Pulmonary artery endothelial cell (primary cell): Measurements from ENCODE around the gene PLD4. TPM values are rescaled to one million over a fixed set of nuclear protein-coding genes. Genes with fewer than 3 reads are reported as not detected.
"Not testable (repeated sequence)": the region's sequence is repeated elsewhere in the genome, so short reads cannot be mapped to it uniquely, and the experiment has no call there.

Source experiments
- DNase-seq: peaks from one replicate; pipeline ENCODE4 v3.0.0-alpha.2; 2011; ENCODE audit warnings: low read depth, low spot score
- total RNA-seq: library from RNA; depleted of rRNA; stranded (reverse); fragments of >200 nt; gene quantifications from 2 replicates; pipeline ENCODE4 v1.2.3, GENCODE V29; 2014

Gene PLD4
- total RNA-seq, 1 donor from 2014 or later: under 0.01 TPM

DNA sequence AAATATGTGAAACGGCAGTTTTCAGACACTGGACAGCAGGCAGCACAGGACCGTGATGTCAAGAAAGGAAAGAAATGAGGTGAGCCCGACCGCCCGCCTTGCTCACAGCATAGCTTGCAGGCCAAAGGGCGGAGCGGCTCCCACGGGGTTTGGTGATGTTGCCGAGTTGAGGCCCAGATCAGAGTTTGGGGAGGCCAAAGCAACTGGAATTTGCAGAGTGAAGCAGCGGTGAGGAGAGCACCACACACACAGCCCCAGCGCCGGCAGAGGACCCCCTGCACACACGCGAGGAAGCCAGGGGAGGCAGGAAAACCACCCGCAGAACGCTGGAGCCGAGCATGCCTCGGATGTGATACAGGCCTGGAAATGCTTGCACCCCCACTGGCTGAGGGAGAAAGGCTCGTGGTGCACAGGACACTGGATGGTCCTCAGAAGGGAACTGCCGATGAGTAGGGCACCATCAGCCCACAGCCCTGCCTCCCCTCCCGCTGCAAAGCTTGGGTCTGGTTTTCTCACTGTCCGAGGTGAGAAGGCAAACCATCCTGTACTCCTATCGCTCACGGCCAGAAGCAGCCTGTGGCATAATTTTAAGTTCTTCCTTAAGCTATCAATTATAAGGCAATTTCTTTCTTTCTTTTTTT, 25.7 kb upstream of the PLD4 start:
- DNase-seq: no peak

DNA sequence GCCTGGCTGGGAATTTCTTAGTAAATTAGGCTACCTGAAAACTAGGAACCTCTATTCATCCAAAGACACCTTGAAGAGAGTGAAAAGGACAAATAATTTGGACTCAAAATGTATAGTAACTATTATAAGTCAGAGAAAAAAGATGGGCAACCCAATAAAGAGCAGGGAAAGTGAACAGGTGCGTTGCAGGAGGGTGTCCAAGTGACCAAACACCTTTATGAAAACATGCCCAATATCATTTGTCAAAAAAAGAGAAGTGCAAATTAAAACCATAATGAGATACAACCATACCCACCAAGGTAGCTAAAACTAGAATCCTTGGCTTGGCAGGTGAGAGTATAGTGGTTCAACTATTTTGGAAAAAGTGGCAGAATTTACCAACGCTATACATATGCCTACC, 24.9 kb upstream of the PLD4 start:
- DNase-seq: no peak

DNA sequence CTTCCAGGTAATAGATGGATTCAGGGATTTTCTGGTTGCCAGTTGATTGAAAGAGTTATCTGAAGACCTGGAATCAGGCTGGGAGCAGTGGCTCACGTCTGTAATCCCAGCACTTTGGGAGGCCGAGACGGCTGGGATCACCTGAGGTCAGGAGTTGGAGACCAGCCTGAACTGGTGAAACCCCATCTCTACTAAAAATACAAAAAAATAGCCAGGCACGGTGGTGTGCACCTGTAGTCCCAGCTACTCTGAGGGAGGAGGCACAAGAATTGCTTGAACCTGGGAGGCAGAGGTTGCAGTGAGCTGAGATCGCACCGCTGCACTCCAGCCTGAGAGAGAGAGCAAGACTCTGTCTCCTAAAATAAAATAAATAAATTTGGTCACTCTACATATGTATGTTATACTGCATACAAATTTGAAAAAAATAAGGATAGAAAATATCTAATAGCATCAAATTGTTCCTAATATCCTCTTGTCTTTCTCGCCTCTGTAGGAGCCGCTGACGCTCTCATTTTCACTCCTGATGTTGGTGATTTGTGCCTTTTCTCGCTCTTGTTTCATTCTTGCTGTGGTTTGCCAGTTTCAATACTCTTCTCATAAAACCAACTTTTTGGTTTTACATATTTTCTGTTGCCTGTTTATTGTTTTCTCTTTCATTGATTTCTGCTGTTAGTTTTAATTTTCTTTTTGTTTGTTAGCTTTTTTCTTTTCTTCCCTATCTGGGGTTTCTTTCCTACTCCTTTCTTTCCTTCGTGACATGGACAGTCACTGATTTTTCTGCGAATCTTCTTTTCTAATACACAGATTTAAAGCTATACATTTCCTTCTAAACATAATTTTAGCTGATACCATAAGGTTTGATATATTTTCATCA, 23.8 kb upstream of the PLD4 start:
- DNase-seq: no peak

DNA sequence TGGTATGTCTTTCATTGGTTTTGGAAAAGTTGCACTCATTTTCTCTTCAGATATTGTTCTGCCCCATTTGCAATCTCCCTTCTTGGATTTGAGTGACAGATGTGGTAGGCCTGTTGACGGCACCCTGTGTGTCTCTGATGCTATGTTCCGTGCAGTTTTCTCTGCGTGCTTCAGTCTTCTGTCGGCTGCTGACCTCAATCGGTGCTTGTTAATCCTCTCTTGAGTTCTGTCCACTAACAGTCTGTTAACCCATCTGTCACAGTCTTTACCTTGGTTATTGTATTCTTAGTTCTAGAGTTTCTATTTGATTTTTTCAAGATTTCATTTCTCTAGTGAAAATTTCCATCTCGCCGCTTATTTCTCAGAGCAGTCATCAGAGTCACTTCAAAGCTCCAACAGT, 20.7 kb upstream of the PLD4 start:
- DNase-seq: no peak

DNA sequence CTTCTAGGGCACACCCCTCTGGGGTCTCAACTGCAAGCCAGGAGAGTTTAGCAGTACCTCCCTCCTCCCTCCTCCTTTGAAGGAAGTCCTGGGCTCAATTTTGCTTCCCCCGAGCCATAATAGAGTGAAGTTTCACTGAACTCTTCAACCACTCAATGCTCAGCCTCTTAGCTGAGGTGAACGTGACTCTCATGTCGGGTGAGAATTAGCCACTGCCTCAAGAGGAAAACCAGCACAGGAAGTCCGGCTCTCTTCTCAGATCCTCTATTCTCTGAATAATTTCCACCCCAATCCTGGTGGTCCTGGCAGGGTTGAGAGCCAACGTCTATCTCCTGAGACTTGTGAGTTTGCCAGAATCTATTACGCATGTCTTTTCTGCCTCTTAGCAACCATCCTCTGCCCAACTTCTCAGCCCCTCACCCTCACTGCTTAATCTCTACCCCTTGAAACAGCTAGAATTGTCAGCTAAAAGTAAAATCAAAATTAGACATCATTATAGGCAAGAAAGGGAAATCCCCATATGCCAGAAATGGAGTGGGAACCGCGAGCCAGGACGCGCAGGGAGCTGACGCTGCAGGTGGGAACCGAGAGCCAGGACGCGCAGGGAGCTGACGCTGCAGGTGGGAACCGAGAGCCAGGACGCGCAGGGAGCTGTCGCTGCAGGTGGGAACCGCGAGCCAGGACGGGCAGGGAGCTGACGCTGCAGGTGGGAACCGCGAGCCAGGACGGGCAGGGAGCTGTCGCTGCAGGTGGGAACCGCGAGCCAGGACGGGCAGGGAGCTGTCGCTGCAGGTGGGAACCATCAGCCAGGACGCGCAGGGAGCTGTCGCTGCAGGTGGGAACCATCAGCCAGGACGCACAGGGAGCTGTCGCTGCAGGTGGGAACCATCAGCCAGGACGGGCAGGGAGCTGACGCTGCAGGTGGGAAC, 19.8 kb upstream of the PLD4 start:
- not testable (repeated sequence) for DNase-seq

DNA sequence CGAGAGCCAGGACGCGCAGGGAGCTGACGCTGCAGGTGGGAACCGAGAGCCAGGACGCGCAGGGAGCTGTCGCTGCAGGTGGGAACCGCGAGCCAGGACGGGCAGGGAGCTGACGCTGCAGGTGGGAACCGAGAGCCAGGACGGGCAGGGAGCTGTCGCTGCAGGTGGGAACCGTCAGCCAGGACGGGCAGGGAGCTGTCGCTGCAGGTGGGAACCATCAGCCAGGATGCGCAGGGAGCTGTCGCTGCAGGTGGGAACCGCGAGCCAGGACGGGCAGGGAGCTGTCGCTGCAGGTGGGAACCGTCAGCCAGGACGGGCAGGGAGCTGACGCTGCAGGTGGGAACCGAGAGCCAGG, 19.1 kb upstream of the PLD4 start:
- not testable (repeated sequence) for DNase-seq

DNA sequence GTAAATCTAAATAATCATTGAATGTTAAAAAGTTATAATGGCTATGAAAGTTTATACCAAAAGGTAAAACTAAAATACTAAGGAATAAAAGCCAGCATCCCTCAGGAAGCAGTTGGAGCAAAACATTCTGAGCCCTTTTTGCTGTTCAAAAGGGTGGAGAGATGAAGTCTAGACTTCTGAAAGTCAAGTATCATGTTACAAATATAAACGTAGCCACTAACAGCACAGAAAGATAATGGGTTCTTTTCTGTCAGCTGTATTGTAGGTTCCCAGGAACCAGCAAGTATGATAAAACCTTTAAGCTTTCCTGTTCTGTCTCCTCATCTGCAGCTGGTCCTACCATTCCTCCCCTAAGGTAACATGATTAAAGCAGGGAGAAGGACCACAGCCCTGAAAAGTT, 16.4 kb upstream of the PLD4 start:
- DNase-seq: no peak

DNA sequence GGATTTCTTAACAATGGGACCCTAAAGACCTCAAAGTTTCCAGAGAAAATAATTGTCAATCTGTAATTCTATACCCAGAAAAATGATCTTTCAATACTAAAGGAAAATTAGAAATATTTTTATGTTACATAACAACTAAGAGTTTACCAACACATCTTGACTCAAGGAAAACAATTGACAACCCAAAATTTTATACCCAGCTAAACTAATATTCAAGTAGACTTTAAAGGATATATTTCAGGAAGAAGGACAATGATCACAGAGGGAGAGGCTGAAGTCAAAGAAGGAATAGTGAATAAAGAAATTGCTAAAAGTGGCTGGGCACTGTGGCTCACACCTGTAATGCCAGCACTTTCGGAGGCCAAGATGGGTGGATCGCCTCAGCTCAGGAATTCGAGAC, 12.6 kb upstream of the PLD4 start:
- no peak for DNase-seq

DNA sequence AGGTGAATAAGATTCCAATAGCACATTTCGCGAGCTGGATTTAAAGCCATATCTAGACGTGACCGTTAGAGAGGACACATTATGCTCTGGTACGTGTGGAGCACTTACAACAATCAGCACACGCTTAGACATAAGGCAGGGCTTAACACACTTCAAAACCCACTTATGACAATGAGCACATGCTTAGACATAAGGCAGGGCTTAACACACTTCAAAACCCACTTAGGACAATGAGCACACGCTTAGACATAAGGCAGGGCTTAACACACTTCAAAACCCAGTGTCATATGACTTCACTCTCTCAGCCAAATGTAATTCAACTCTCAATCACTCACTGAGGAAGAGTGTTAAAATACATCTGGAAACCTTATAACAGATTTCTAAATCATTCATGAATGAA, 11.2 kb upstream of the PLD4 start:
- DNase-seq: no peak

DNA sequence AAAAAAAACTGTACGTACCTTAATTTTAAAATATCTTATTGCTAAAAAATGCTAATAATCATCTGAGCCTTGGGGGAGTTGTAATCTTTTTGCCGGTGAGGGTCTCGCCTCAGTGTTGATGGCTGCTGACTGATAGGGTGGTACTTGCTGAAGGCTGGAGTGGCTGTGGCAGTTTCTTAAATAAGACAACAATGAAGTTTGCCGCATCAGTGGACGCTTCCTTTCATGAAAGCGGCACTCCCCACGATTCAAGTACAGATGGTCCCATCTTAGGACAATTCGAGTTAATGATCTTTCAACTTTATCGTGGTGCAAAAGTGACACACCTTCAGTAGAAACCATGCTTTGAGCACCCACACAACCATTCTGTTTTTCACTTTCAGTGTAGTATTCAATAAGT, 7.6 kb upstream of the PLD4 start:
- DNase-seq: no peak

DNA sequence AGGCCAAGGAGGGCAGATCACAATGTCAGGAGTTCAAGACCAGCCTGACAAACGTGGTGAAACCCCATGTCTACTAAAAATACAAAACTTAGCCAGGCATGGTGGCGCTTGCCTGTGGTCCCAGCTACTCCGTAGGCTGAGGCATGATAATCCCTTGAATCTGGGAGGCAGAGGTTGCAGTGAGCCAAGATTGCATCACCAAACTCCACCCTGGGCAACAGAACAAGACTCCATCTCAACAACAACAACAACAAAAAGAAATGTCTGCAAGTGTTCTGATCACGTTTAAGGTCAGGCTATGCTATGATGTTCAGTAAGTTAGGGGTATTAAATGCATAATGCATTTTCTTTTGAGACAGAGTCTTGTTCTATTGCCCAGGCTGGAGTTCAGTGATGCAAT, 6.7 kb upstream of the PLD4 start:
- no peak for DNase-seq

DNA sequence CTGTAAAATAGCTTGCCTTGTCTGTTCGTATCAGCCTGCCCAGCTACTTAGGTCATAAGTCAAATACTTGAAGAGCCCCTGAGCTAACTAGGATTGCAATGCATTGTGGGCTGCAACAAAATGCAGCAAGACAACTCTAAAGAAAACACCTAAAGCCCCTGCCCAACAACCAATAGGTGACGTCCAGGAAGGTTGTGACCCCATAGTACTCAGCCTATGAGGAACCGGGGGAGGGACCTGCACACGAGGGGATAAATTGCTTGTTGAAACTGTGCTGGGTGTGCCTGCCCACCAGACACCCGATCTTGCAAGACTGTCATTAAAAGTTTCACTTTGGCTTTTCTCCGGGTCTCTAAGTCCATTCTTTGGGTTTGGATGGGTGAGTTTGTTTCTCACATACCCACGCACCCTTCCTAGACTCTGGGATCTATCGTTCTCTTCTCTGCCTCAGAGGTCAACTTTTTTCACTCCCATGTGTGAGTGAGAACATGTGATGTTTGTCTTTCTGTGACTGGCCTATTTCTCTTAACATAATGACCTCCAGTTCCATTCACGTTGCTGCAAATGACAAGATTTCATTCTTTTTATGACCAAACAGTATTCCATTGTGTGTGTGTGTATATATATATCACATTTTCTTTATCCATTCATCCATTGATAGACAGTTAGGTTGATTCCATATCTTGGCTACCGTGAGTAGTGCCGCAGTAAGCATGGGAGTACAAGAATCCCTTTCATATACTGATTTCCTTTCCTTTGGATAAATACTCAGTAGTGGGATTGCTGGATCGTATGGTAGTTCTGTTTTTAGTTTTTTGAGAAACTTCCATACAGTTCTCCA, 5.3 kb upstream of the PLD4 start:
- not testable (repeated sequence) for DNase-seq

DNA sequence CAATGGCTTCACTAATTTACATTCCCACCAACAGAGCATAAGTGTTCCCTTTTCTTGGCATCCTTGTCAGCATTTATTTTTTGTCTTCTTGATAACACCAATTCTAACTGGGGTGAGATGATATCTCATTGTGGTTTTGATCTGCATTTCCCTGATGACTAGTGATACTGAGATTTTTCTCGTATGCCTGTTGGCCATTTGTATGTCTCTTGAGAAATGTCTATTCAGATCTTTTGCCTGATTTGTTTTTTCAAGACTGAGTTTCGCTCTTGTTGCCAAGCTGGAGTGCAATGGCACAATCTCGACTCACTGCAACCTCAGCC, 4.7 kb upstream of the PLD4 start:
- no peak for DNase-seq

DNA sequence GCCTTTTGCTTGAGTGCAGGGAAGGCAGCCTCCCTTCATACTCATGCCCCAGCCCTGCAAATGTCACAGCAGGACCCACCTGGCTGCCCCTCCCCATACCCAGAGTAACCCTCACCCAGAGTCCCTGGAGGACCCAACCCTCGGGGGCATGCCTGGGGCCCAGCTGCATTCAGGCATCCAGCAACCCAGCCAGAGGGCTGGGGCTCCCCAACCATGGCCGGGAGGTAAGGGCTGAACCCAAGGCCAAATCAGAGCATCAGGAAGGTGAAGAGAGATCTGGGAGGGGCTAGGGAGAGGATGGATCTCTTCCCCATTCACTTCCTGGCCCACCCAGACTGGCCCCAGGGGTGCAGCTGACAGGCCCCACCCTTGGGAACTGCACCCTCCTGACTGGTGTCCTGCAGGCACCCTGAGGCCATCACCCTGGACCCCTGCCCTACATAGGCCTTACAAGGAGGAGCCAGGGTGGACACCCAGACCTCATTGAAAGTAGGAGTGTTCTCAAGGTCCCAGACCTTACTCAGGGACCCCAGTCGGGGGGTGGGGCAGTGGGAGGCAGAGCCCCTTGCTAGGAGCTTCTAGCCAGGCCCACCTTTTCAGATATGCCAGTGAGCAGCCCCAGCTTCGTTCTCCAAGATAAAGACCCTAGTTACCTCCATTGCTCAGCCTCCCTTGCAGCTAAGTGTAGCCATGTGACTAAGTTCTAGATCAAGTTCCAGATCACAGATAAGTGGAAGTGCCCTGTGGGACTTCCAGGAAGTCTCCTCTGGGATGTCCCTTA, 849 bp upstream of the PLD4 start:
- no peak for DNase-seq

DNA sequence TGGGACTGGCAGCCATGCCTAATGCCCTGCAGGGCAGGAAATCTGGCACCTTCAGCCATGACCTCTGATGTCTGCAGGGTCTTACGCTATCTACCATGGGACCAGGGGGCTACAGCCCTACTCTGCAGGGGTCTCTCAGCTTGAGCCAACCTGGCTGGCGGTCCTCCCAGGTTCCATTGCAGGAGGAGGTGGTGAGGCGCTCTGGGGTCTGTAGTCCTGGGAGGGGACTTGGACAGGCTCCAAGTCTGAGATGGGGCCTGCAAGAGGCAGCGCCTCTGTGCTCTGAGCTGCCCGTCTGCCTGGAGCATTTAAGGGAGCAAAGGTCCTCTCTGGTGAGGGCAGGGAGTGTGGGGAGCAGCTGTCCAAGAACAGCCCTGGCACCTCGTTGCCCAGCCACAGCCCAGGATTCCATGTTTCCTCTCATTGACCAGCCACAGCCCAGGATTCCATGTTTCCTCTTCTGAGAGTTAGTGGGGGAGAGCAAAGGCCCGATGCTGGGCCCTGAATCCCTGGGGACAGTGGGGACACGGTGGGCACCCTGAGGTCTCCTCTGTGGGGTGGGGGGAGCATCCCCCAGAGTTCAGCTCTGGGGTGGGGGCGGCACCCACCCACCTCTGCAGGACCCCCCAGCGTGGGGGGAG, 655 bp downstream of the PLD4 start:
- no peak for DNase-seq

DNA sequence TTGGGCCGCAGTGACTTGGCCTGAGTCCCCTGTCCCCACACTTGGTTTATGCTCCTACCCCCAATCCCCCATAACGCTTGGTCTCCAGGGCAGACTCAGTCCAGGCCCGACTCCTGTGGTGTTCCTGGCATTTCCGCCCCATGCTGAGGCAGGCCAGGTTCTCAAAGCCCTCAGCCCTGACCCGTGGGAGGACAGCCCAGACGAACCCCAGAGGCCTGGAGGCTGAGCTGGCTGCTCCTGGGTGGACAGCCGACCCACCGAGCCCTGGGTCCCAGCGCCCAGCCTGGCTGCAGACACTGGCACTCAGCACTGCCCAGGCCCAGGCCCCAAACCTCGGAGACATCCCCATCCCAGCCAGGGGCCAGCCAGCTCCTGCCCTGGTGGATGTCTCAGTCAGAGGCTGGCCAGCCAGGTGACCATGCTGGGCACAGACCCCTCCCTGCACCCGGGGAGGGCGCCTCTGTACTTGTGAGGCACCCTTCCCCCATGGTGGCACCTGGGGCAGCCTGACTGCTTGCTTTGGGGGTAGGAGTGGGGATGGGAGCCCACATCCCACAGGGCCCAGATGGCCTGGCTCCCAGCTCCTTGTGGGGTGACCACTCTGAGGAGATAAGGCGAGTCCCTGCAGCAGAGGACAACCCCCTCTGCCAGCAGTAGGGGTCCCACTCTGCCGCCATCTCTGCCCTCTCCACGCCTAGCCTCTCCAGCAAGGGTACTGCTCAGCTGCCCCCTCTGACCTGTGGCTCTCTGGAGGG, 1.4 kb downstream of the PLD4 start:
- no peak for DNase-seq

DNA sequence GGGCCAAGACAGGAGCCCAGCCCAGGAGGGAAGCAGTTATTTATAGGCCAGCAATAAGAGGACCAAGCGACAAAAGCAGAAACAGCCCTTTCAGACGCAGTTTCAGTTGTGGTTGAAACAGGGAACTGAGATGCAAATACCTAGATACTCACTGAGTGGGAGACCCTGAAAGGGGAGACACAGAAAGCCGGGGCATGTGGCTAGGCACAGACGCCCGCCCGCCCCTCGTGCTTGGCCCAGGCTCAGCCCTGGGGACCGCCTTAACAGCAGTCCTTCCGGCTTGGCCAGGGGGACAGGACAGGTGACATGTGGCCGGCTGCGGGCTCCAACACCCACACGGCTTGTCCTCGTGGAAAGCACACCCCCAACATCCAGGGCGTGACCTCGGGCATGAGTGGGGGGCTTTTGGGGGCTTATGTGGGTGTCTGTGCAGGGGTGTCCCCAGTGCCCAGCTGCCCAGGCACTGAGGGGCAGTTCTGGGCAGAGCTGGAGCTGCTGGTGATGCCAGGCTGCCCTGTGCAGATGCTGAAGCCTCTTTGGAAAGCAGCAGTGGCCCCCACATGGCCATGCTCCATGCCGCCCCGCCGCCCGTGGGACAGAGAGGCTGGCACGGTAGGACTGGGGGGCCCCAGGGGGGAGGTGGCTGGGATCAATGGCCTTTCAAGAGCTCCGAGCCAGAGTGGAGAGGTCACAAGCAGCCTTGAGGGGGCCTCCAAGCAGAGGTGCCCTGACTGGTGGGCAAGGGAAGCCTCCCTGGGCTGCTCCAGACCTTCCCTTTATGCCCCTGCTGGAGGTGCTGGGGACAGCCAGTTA, 2.1 kb downstream of the PLD4 start:
- DNase-seq: no peak

DNA sequence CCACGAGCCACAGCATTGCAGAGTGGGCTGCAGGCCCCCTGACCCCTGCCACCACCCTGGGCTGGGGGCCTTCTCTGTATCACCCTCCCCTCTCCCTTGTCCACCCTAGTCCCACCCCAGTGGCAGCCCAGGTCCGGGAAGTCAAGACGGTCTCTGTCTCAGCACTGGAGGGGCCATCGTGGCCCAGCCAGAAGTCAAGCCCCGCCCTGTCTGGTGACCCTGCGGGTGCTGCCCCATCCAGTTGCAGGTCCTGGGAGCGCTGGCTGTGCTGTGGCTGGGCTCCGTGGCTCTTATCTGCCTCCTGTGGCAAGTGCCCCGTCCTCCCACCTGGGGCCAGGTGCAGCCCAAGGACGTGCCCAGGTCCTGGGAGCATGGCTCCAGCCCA, 2.7 kb downstream of the PLD4 start:
- no peak for DNase-seq

DNA sequence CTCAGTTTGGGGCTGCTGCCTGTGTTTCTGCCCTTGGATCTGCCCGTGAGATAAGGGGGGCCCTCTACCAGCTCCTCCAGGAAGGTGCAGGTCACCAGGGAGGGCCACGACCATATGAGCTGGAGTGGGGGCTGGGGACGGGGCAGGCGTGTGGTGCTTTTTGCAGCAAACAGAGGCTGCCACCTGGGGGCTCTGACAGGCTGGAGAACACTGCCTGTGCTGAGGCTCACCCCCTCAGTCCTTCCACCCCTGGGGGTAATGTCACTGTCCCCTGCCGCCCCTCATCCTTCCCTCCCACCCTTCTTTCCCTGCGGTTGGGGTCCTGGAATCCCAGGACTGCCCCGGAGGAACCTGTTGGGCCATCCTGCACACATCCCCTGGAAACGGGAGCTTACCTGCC, 3.2 kb downstream of the PLD4 start:
- DNase-seq: no peak
